HG03469 (cell line): Measurements from ENCODE around the gene OR52E6.

Source experiments
- ATAC-seq: cut with Tn5 transposase; IDR thresholded peaks from one replicate; pipeline ENCODE4 v1.9.1; 2021; ENCODE audit warnings: mild to moderate bottlenecking, moderate library complexity, moderate number of reproducible peaks; ENCODE audit not compliant: unreplicated experiment

The OR52E6 gene

GRCh38 chr11:5841797-5842196, at the start of gene OR52E6:
OR52E6 (minus strand) TSS chr11:5841897; CDS start chr11:5841897, 0 bp downstream.
- no peak for ATAC-seq

GRCh38 chr11:5891216-5891800, 49.6 kb upstream of the OR52E6 start:
- no peak for ATAC-seq

- ATAC-seq = no peak
Observed at GRCh38 chr11:5887661-5888060, 46.0 kb upstream of the OR52E6 start.

- no peak for ATAC-seq
Observed at GRCh38 chr11:5887172-5887571, 45.5 kb upstream of the OR52E6 start.

- no peak for ATAC-seq
Observed at GRCh38 chr11:5881756-5882155, 40.1 kb upstream of the OR52E6 start.

- no peak for ATAC-seq
Observed at GRCh38 chr11:5880329-5880728, 38.6 kb upstream of the OR52E6 start, which contains the start of gene OR52E4. OR52E4 (plus strand) TSS chr11:5880629; CDS start chr11:5884293, 3,664 bp downstream.

GRCh38 chr11:5878564-5878963, 36.9 kb upstream of the OR52E6 start:
- ATAC-seq = no peak

GRCh38 chr11:5865826-5866225, 24.1 kb upstream of the OR52E6 start:
- no peak for ATAC-seq

GRCh38 chr11:5857590-5857989, 15.9 kb upstream of the OR52E6 start, which contains the start of gene OR52E8:
OR52E8 (minus strand) TSS chr11:5857690; CDS start chr11:5857690, 0 bp downstream.
- no peak for ATAC-seq

- ATAC-seq = no peak
Observed at GRCh38 chr11:5851002-5851401, 9.3 kb upstream of the OR52E6 start.

- ATAC-seq = no peak
Observed at GRCh38 chr11:5847711-5848110, 6.0 kb upstream of the OR52E6 start.

- ATAC-seq = no peak
Observed at GRCh38 chr11:5846701-5847100, 5.0 kb upstream of the OR52E6 start.

GRCh38 chr11:5837695-5838094, 4.0 kb downstream of the OR52E6 start:
- no peak for ATAC-seq

GRCh38 chr11:5833446-5833845, 8.3 kb downstream of the OR52E6 start:
- ATAC-seq = no peak

GRCh38 chr11:5831196-5831829, 10.4 kb downstream of the OR52E6 start:
- ATAC-seq = no peak

GRCh38 chr11:5818245-5818886, 23.3 kb downstream of the OR52E6 start:
- no peak for ATAC-seq

GRCh38 chr11:5815534-5815933, 26.2 kb downstream of the OR52E6 start:
- ATAC-seq = peak; percentile 42

GRCh38 chr11:5809905-5810795, 31.5 kb downstream of the OR52E6 start:
- no peak for ATAC-seq

GRCh38 chr11:5809122-5809519, 32.6 kb downstream of the OR52E6 start:
- no peak for ATAC-seq

GRCh38 chr11:5808500-5809121, 33.1 kb downstream of the OR52E6 start, which contains the start of gene OR52N2:
OR52N2 (plus strand) TSS chr11:5808924; CDS start chr11:5820336, 11,412 bp downstream.
- ATAC-seq = peak; percentile 91
